ENCODE results near the gene KRT3. TPM values are rescaled to one million over a fixed set of nuclear protein-coding genes. Genes with fewer than 3 reads are reported as not detected.
"Not testable (repeated sequence)": the region's sequence is repeated elsewhere in the genome, so short reads cannot be mapped to it uniquely, and the experiment has no call there.

The KRT3 gene
- total RNA-seq, 1 donor from 2014 or later = not detected

GRCh38 chr12:52795332-52795674, 614 bp downstream of the KRT3 start:
- DNase-seq (ENCODE audit: low spot score); H3K36me3 Mint-ChIP-seq (ENCODE audit: low read depth); H3K27ac Mint-ChIP-seq; H3K4me3 Mint-ChIP-seq (ENCODE audit: low read depth); intact Hi-C loops (cut with micrococcal nuclease); H3K9me3 Mint-ChIP-seq; H3K27me3 Mint-ChIP-seq (ENCODE audit: low read depth): not testable (repeated sequence)
- peaks cover 28% of the 10 kb centered on the region for H3K4me1 Mint-ChIP-seq (ENCODE audit: low read depth)

- Mint-ChIP-seq H3K36me3 (ENCODE audit: low read depth) (no peaks in the 10 kb centered on the region), H3K27me3 (ENCODE audit: low read depth) (peaks cover 12% of the 10 kb centered on the region), H3K27ac (no peak overlapping the region), H3K4me1 (ENCODE audit: low read depth) (peaks cover 28% of the 10 kb centered on the region), H3K9me3 (no peaks in the 10 kb centered on the region), H3K4me3 (ENCODE audit: low read depth) (no peak overlapping the region)
- no peak for DNase-seq (ENCODE audit: low spot score)
- intact Hi-C loops (cut with micrococcal nuclease) = no loop called here
Measured at GRCh38 chr12:52794479-52795331, 1.2 kb downstream of the KRT3 start.

GRCh38 chr12:52792185-52793029, 3.5 kb downstream of the KRT3 start:
- no peaks in the 10 kb centered on the region for H3K36me3 Mint-ChIP-seq (ENCODE audit: low read depth)

GRCh38 chr12:52791271-52792184, 4.4 kb downstream of the KRT3 start:
- H3K9me3 Mint-ChIP-seq = no peaks in the 10 kb centered on the region
- peaks cover 29% of the 10 kb centered on the region for H3K27me3 Mint-ChIP-seq (ENCODE audit: low read depth)
- intact Hi-C loops (cut with micrococcal nuclease) = no loop called here
- H3K36me3 Mint-ChIP-seq (ENCODE audit: low read depth) = no peaks in the 10 kb centered on the region
- H3K4me1 Mint-ChIP-seq (ENCODE audit: low read depth) = peaks cover 28% of the 10 kb centered on the region
- no peak overlapping the region for H3K4me3 Mint-ChIP-seq (ENCODE audit: low read depth)
- DNase-seq (ENCODE audit: low spot score) = no peak
- H3K27ac Mint-ChIP-seq = no peak overlapping the region

More at GRCh38 chr12:52792185-52793029, 3.5 kb downstream of the KRT3 start:
- no peak for DNase-seq (ENCODE audit: low spot score)
- Mint-ChIP-seq H3K27me3 (ENCODE audit: low read depth) (peaks cover 26% of the 10 kb centered on the region), H3K9me3 (no peaks in the 10 kb centered on the region), H3K27ac (no peak overlapping the region), H3K4me1 (ENCODE audit: low read depth) (peaks cover 28% of the 10 kb centered on the region), H3K4me3 (ENCODE audit: low read depth) (no peak overlapping the region)
- intact Hi-C loops (cut with micrococcal nuclease) = no loop called here

- peaks cover 28% of the 10 kb centered on the region for H3K4me1 Mint-ChIP-seq (ENCODE audit: low read depth)
- no peak overlapping the region for H3K27ac Mint-ChIP-seq
- H3K9me3 Mint-ChIP-seq = no peaks in the 10 kb centered on the region
- no peak overlapping the region for H3K4me3 Mint-ChIP-seq (ENCODE audit: low read depth)
- H3K36me3 Mint-ChIP-seq (ENCODE audit: low read depth) = no peaks in the 10 kb centered on the region
- peaks cover 31% of the 10 kb centered on the region for H3K27me3 Mint-ChIP-seq (ENCODE audit: low read depth)
- intact Hi-C loops (cut with micrococcal nuclease) = no loop called here
- DNase-seq (ENCODE audit: low spot score) = no peak
Measured at GRCh38 chr12:52790427-52791270, 5.3 kb downstream of the KRT3 start.

GRCh38 chr12:52789637-52790426, 6.1 kb downstream of the KRT3 start:
- H3K4me1 Mint-ChIP-seq (ENCODE audit: low read depth) = peaks cover 26% of the 10 kb centered on the region
- intact Hi-C loops (cut with micrococcal nuclease) = no loop called here
- no peaks in the 10 kb centered on the region for H3K36me3 Mint-ChIP-seq (ENCODE audit: low read depth)
- peaks cover 37% of the 10 kb centered on the region for H3K27me3 Mint-ChIP-seq (ENCODE audit: low read depth)
- no peak overlapping the region for H3K27ac Mint-ChIP-seq
- DNase-seq (ENCODE audit: low spot score) = no peak
- H3K4me3 Mint-ChIP-seq (ENCODE audit: low read depth) = no peak overlapping the region
- no peaks in the 10 kb centered on the region for H3K9me3 Mint-ChIP-seq

DNA sequence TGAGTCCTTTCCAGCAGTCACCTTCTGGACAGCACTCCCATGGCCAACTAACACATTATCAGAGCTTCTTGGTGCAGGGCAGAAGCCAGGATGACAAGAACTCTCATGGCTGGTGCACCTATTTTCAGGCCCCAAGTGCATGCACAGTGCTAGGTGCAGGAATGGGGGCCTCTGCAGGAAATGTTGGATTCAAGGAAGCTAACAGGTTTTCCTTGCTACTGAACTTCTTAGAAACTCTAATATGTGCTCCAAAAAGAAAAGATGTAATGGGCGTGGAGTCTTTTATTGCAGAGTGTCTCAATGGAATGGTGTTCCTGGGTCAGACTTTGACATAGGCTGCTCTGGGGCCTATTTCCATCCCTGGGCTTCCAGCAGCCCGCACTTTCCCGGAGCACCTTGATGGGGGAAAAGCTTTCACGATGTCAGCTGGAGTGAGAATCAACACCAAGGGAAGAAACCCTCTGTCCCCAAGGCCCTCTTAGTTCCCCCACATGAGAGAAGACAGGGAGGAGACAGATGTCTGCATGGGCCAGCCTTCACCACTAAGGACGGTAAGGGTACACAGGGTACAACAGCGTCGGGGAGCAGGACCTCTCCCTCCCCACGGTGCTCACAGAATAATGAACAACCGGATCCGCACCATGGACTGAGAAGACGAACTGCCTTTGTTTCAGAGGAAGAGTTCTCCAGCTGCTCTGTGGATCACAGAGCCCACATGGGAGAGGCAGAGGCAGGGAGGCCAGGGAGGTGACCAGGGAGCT, 6.9 kb downstream of the KRT3 start:
- H3K27ac Mint-ChIP-seq = no peak overlapping the region
- intact Hi-C loops (cut with micrococcal nuclease) = no loop called here
- H3K36me3 Mint-ChIP-seq (ENCODE audit: low read depth) = no peaks in the 10 kb centered on the region
- DNase-seq (ENCODE audit: low spot score) = no peak
- H3K9me3 Mint-ChIP-seq = no peaks in the 10 kb centered on the region
- no peak overlapping the region for H3K4me3 Mint-ChIP-seq (ENCODE audit: low read depth)
- H3K27me3 Mint-ChIP-seq (ENCODE audit: low read depth) = peaks cover 40% of the 10 kb centered on the region
- H3K4me1 Mint-ChIP-seq (ENCODE audit: low read depth) = peaks cover 19% of the 10 kb centered on the region

GRCh38 chr12:52788192-52788875, 7.6 kb downstream of the KRT3 start:
- H3K36me3 Mint-ChIP-seq (ENCODE audit: low read depth) = no peaks in the 10 kb centered on the region
- no peaks in the 10 kb centered on the region for H3K9me3 Mint-ChIP-seq
- no peak overlapping the region for H3K4me3 Mint-ChIP-seq (ENCODE audit: low read depth)
- H3K27me3 Mint-ChIP-seq (ENCODE audit: low read depth) = peaks cover 40% of the 10 kb centered on the region
- intact Hi-C loops (cut with micrococcal nuclease) = no loop called here
- no peak overlapping the region for H3K27ac Mint-ChIP-seq
- peaks cover 14% of the 10 kb centered on the region for H3K4me1 Mint-ChIP-seq (ENCODE audit: low read depth)
- no peak for DNase-seq (ENCODE audit: low spot score)

GRCh38 chr12:52787324-52788191, 8.4 kb downstream of the KRT3 start:
- no peak overlapping the region for H3K4me3 Mint-ChIP-seq (ENCODE audit: low read depth)
- intact Hi-C loops (cut with micrococcal nuclease) = no loop called here
- H3K27ac Mint-ChIP-seq = no peak overlapping the region
- H3K36me3 Mint-ChIP-seq (ENCODE audit: low read depth) = no peaks in the 10 kb centered on the region
- no peaks in the 10 kb centered on the region for H3K9me3 Mint-ChIP-seq
- peaks cover 40% of the 10 kb centered on the region for H3K27me3 Mint-ChIP-seq (ENCODE audit: low read depth)
- no peak for DNase-seq (ENCODE audit: low spot score)
- H3K4me1 Mint-ChIP-seq (ENCODE audit: low read depth) = peaks cover 6% of the 10 kb centered on the region

GRCh38 chr12:52784909-52785308, 11.0 kb downstream of the KRT3 start:
- peaks cover 38% of the 10 kb centered on the region for H3K27me3 Mint-ChIP-seq (ENCODE audit: low read depth)
- no peak for DNase-seq (ENCODE audit: low spot score)
- H3K4me1 Mint-ChIP-seq (ENCODE audit: low read depth) = no peaks in the 10 kb centered on the region
- H3K4me3 Mint-ChIP-seq (ENCODE audit: low read depth) = no peak overlapping the region
- no peaks in the 10 kb centered on the region for H3K9me3 Mint-ChIP-seq
- intact Hi-C loops (cut with micrococcal nuclease) = no loop called here
- H3K27ac Mint-ChIP-seq = no peak overlapping the region
- H3K36me3 Mint-ChIP-seq (ENCODE audit: low read depth) = no peaks in the 10 kb centered on the region
